Measurements from ENCODE around the gene UBTD2.

Gene UBTD2

DNA sequence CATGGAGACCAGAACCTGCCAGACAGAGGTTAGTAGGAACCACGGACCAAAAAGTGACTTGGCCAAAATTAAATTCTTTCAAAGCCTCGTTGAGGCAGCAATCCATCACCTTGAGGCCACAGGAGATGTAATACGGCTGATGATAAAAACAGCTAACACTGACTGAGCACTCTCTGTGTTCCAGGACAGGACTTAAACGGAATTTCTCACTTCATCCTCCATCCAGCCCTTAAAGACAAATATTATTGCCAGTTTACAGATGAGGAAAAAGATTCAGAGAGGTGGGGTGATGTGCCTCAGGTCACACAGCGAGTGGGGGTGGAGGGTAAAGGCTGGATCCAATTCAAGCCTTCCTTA is 120.6 kb downstream of the UBTD2 start:
- no peak for DNase-seq (ENCODE audit: low read depth)
- no peak overlapping the region for H3K4me3 ChIP-seq (ENCODE audit: control insufficient read depth, low read depth, low read length)
- TF ChIP-seq, protein P1, sequence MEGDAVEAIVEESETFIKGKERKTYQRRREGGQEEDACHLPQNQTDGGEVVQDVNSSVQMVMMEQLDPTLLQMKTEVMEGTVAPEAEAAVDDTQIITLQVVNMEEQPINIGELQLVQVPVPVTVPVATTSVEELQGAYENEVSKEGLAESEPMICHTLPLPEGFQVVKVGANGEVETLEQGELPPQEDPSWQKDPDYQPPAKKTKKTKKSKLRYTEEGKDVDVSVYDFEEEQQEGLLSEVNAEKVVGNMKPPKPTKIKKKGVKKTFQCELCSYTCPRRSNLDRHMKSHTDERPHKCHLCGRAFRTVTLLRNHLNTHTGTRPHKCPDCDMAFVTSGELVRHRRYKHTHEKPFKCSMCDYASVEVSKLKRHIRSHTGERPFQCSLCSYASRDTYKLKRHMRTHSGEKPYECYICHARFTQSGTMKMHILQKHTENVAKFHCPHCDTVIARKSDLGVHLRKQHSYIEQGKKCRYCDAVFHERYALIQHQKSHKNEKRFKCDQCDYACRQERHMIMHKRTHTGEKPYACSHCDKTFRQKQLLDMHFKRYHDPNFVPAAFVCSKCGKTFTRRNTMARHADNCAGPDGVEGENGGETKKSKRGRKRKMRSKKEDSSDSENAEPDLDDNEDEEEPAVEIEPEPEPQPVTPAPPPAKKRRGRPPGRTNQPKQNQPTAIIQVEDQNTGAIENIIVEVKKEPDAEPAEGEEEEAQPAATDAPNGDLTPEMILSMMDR (IDR thresholded peaks at IDR 0.05; ENCODE audit: control insufficient read depth, insufficient read depth, low read depth, low read length, missing control alignments), result no peak

DNA sequence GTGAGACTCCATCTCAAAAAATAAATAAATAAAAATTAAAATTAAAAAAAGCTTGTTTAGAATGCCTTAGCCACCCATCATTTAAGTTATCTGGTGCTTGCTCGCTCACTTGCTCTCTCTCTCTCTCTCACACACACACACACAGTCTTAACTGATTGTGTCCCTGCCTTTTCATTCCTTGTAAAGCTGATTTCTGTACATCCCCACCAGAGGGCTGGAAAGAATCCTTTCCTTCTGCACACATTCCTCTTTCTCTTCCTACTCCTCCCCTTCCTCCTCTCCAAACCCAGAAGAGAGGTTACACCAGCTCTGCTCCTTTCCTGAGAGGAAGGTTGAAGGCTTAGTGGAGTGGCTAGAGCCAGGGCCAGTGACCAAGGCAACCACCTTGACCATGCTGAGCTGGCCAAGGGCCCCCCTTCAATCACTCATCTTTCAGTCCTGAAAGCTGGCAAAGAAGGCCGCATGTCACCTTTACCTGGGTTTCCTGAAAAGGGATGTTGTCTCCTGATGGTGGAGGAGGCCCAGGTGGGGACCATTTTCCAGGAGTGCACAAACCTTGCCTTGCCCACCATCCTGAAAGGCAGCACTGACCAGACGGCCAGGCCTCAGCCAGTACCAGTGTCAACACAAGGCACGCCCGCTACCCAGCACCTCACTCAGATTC is 121.1 kb downstream of the UBTD2 start:
- peak; percentile 25 for DNase-seq (ENCODE audit: low read depth)
- no peak overlapping the region for H3K4me3 ChIP-seq (ENCODE audit: control insufficient read depth, low read depth, low read length)
- TF ChIP-seq, protein P1 (IDR thresholded peaks at IDR 0.05; ENCODE audit: control insufficient read depth, insufficient read depth, low read depth, low read length, missing control alignments), result peak; percentile 39

DNA sequence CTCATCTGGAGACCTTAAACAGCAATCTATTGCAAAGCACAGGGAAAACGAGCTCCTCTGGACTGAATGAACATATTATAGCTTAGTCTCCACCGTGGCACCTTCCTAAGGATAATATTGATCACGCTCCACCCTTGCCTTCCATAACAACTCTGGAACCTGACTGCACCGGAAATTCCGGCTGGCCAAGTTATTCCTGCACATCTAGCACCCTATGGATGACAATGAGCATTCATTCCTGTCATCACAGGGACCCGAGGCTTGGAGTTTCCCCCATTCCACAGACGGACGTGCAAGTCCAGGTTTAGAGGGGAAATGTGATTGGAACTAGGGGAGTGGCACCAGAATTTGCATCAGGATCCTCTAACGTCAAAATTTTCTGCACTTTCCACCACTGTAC is 123.1 kb downstream of the UBTD2 start:
- H3K4me3 ChIP-seq (ENCODE audit: control insufficient read depth, low read depth, low read length), result no peak overlapping the region
- TF ChIP-seq, protein P1 (IDR thresholded peaks at IDR 0.05; ENCODE audit: control insufficient read depth, insufficient read depth, low read depth, low read length, missing control alignments), result no peak
- no peak for DNase-seq (ENCODE audit: low read depth)
